A549 (cell line): ENCODE measurements around the gene SLC19A3. TPM values are rescaled to one million over a fixed set of nuclear protein-coding genes. Genes with fewer than 3 reads are reported as not detected.
"Not testable (repeated sequence)": the region's sequence is repeated elsewhere in the genome, so short reads cannot be mapped to it uniquely, and the experiment has no call there.

Experiments used
- ATAC-seq, 2 experiments: fragments of 200-7000 bp in 1 of 2; fragments of >200 bp in 1 of 2; cut with Nextera tagmentation in 1 of 2; cut with Tn5 transposase in 1 of 2; 3 replicates each; pipeline versions ENCODE4 v1.8.0 to v1.9.1; 2018 to 2020; ENCODE audit warnings: mild to moderate bottlenecking in 1 of 2, moderate library complexity in 1 of 2
- CTCF ChIA-PET: fragments of 300-600 bp; sonication (Branson Sonifier 250); formaldehyde crosslinking; extraction: SDS; loops from one replicate; lab custom pipeline; 2021; ENCODE audit warnings: antibody characterized with exemption, inconsistent platforms; lab: Yijun Ruan, JAX
- POLR2A ChIA-PET: fragments of 350-600 bp; formaldehyde crosslinking; extraction: SDS; loops from one replicate; lab custom pipeline; 2021; ENCODE audit warnings: antibody characterized with exemption, inconsistent platforms; lab: Yijun Ruan, JAX
- DNase-seq, 2 experiments: peaks; one replicate each; pipeline versions ENCODE4 v3.0.0 to v3.0.0-alpha.2; 2011 to 2016; ENCODE audit warnings: low read depth in 1 of 2, low spot score in 1 of 2
- FAIRE-seq: peaks from 2 replicates; lab custom pipeline; 2011; peaks lifted over from hg19 to GRCh38; lab: Jason Lieb, UNC
- H3K27ac ChIP-seq, 2 experiments: fragments of >200 bp; sonication (Bioruptor Twin); formaldehyde crosslinking; 3 replicates each; pipeline ENCODE4 v1.5.1; 2016 to 2017
- H3K4me1 ChIP-seq: fragments of >200 bp; sonication (Bioruptor Twin); formaldehyde crosslinking; 3 replicates; pipeline ENCODE4 v1.6.1; 2016
- H3K4me2 ChIP-seq: fragments of >200 bp; sonication (Bioruptor Twin); formaldehyde crosslinking; 3 replicates; pipeline ENCODE4 v1.6.1; 2016
- H3K4me3 ChIP-seq: fragments of >200 bp; sonication (Bioruptor Twin); formaldehyde crosslinking; 3 replicates; pipeline ENCODE4 v1.5.1; 2016
- H3K9me3 ChIP-seq: fragments of >200 bp; sonication (Bioruptor Twin); formaldehyde crosslinking; 3 replicates; pipeline ENCODE4 v1.6.1; 2016
- ATOH8 ChIP-seq: fragments of 250-450 bp; sonication (Bioruptor Pico); IDR thresholded peaks from 2 replicates; pipeline ENCODE4 v1.5.0; 2020; ENCODE audit warnings: low read depth, mild to moderate bottlenecking, moderate library complexity
- BHLHE40 ChIP-seq: IDR thresholded peaks from 2 replicates; pipeline ENCODE4 v1.6.1; 2012; ENCODE audit warnings: low read depth, low read length, inconsistent platforms
- CHD2 ChIP-seq: fragments of 150-350 bp; IDR thresholded peaks from 2 replicates; pipeline ENCODE4 v1.6.1; 2014; ENCODE audit warnings: low read length; ENCODE audit not compliant: partially characterized antibody
- CTCF ChIP-seq: fragments of >200 bp; sonication (Bioruptor Twin); formaldehyde crosslinking; IDR thresholded peaks from 3 replicates; pipeline ENCODE4 v1.5.1; 2016
- EHF ChIP-seq: fragments of 250-450 bp; sonication (Bioruptor Pico); IDR thresholded peaks from 2 replicates; pipeline ENCODE4 v1.5.0; 2020; ENCODE audit warnings: mild to moderate bottlenecking
- FOSL2 ChIP-seq, 2 experiments: fragments of 450-650 bp in 1 of 2; fragments of >200 bp in 1 of 2; sonication (Bioruptor Twin) in 1 of 2; formaldehyde crosslinking; IDR thresholded peaks; 2 replicates each; pipeline versions ENCODE4 v1.5.0 to v1.6.1; 2016 to 2020; ENCODE audit warnings: mild to moderate bottlenecking in 1 of 2, moderate library complexity in 1 of 2
- FOXS1 ChIP-seq: fragments of 250-450 bp; sonication (Bioruptor Pico); IDR thresholded peaks from 2 replicates; pipeline ENCODE4 v1.5.0; 2020; ENCODE audit warnings: mild to moderate bottlenecking, moderate library complexity
- HDAC2 ChIP-seq: fragments of 200-600 bp; sonication (generic); IDR thresholded peaks from 2 replicates; pipeline ENCODE4 v1.6.1; 2016
- HES2 ChIP-seq: fragments of >200 bp; sonication (Bioruptor Twin); formaldehyde crosslinking; IDR thresholded peaks from 2 replicates; pipeline ENCODE4 v1.6.1; 2016
- HEYL ChIP-seq: fragments of 250-450 bp; sonication (Bioruptor Pico); IDR thresholded peaks from 2 replicates; pipeline ENCODE4 v1.8.0; 2021; ENCODE audit warnings: mild to moderate bottlenecking, moderate library complexity
- HOXB13 ChIP-seq: fragments of 250-450 bp; sonication (Bioruptor Pico); IDR thresholded peaks from 2 replicates; pipeline ENCODE4 v1.5.0; 2020; ENCODE audit warnings: low read depth, mild to moderate bottlenecking, moderate library complexity
- JUN ChIP-seq, 2 experiments: fragments of >200 bp; sonication (Bioruptor Twin); formaldehyde crosslinking; IDR thresholded peaks; 2 replicates in 1 of 2; 3 replicates in 1 of 2; pipeline ENCODE4 v1.6.1; 2016 to 2017
- JUNB ChIP-seq: fragments of >200 bp; sonication (Bioruptor Twin); formaldehyde crosslinking; IDR thresholded peaks from 2 replicates; pipeline ENCODE4 v1.6.1; 2016
- KDM1A ChIP-seq: fragments of 200-600 bp; sonication (generic); IDR thresholded peaks from 2 replicates; pipeline ENCODE4 v1.6.1; 2016; ENCODE audit warnings: low read depth, mild to moderate bottlenecking
- MAZ ChIP-seq: fragments of 150-350 bp; IDR thresholded peaks from 2 replicates; pipeline ENCODE4 v1.6.1; 2014; ENCODE audit warnings: antibody characterized with exemption, low read depth, low read length, borderline replicate concordance
- NR3C1 ChIP-seq: fragments of >200 bp; sonication (Bioruptor Twin); formaldehyde crosslinking; IDR thresholded peaks from 3 replicates; pipeline ENCODE4 v1.6.1; 2017
- PHF8 ChIP-seq: fragments of 200-600 bp; sonication (generic); IDR thresholded peaks from 2 replicates; pipeline ENCODE4 v1.6.1; 2016; ENCODE audit warnings: low read depth, mild to moderate bottlenecking, antibody characterized with exemption, moderate library complexity, borderline replicate concordance
- POLR2A ChIP-seq: IDR thresholded peaks from 2 replicates; pipeline ENCODE4 v1.6.1; 2012; ENCODE audit warnings: mild to moderate bottlenecking, low read length
- POLR2AphosphoS2 ChIP-seq: conservative IDR thresholded peaks from 2 replicates; pipeline ENCODE4 v1.6.1; 2012; ENCODE audit warnings: low read length, improper control_type of control experiment, inconsistent platforms
- RCOR1 ChIP-seq: fragments of 150-350 bp; IDR thresholded peaks from 2 replicates; pipeline ENCODE4 v1.6.1; 2014; ENCODE audit warnings: antibody characterized with exemption, low read length, low read depth
- RFX5 ChIP-seq: fragments of 450-650 bp; IDR thresholded peaks from 2 replicates; pipeline ENCODE4 v1.7.1; 2014; ENCODE audit warnings: antibody characterized with exemption, mild to moderate bottlenecking, moderate library complexity
- SMC3 ChIP-seq: fragments of >200 bp; sonication (Bioruptor Twin); formaldehyde crosslinking; IDR thresholded peaks from 3 replicates; pipeline ENCODE4 v1.6.1; 2018; ENCODE audit warnings: inconsistent platforms
- SREBF2 ChIP-seq: fragments of 450-650 bp; IDR thresholded peaks from 2 replicates; pipeline ENCODE4 v1.6.1; 2014; ENCODE audit warnings: mild to moderate bottlenecking, moderate library complexity
- USF2 ChIP-seq: fragments of 450-650 bp; IDR thresholded peaks from 2 replicates; pipeline ENCODE4 v1.6.1; 2014; ENCODE audit warnings: antibody characterized with exemption
- ZSCAN20 ChIP-seq: fragments of 250-450 bp; sonication (Bioruptor Pico); IDR thresholded peaks from 2 replicates; pipeline ENCODE4 v1.8.0; 2022; ENCODE audit warnings: mild to moderate bottlenecking, moderate library complexity
- WGBS: methylation state at CpG from one replicate; pipeline ENCODE4 v1.1.6; 2017; ENCODE audit errors: missing lambda C conversion rate; 5-methylcytosine and 5-hydroxymethylcytosine counted together
- polyA plus RNA-seq, 4 experiments: library from polyadenylated mRNA; depleted of rRNA in 3 of 4; stranded (reverse); fragments of >200 nt; fragmentation: RNase III in 1 of 4; extraction: RNeasy Plus Mini Kit Qiagen cat#74134 plus additional on column Dnase treatment in 1 of 4; gene quantifications; 2 replicates in 3 of 4; 3 replicates in 1 of 4; pipeline ENCODE4 v1.2.3, GENCODE V29; 2011 to 2017

SLC19A3 gene
- polyA plus RNA-seq, 2 of the 4 experiments (the other 2 are of a cell fraction): 2.8 to 7.6 TPM

- FAIRE-seq: no peak
- WGBS: 95% methylated on average over 3 of the region's 3 CpGs
- TF ChIP-seq HES2 (no peak), FOXS1 (CRISPR knock-in tag) (no peak), BHLHE40 (no peak), ZSCAN20 (CRISPR knock-in tag) (no peak), ATOH8 (CRISPR knock-in tag) (no peak), HOXB13 (CRISPR knock-in tag) (no peak), EHF (CRISPR knock-in tag) (no peak), HEYL (CRISPR knock-in tag) (no peak), POLR2AphosphoS2 (no peak), NR3C1 (no peak), USF2 (no peak), JUN (IDR thresholded peaks at IDR 0.05) (no peak), CHD2 (no peak), SMC3 (no peak), POLR2A (no peak), MAZ (no peak), CTCF (no peak), PHF8 (no peak), KDM1A (no peak)
Observed at GRCh38 chr2:227677928-227678327, 39.9 kb downstream of the SLC19A3 start.

GRCh38 chr2:227674485-227674884, 43.3 kb downstream of the SLC19A3 start:
- TF ChIP-seq HEYL (CRISPR knock-in tag): no peak
- TF ChIP-seq RCOR1: no peak
- no peak for TF ChIP-seq POLR2A
- TF ChIP-seq FOSL2 (IDR thresholded peaks at IDR 0.05): no peak
- TF ChIP-seq FOSL2 (CRISPR knock-in tag; IDR thresholded peaks at IDR 0.05): no peak
- no peak for TF ChIP-seq RFX5
- no peak for TF ChIP-seq JUNB
- TF ChIP-seq SREBF2: no peak
- no peak for TF ChIP-seq HDAC2
- TF ChIP-seq ATOH8 (CRISPR knock-in tag): no peak
- no peak overlapping the region for H3K4me3 ChIP-seq
- H3K4me1 ChIP-seq: no peaks in the 10 kb centered on the region
- ATAC-seq: no peak
- no peak for DNase-seq
- ChIA-PET POLR2A (no interaction called here), CTCF (interaction anchor here (1.2 kb wide), 1 partner anchor 9 kb away, joined by 3 read pairs; the partner anchor contains the start of gene SCYGR5)
- FAIRE-seq: no peak
- WGBS: 78% methylated on average over 5 of the region's 5 CpGs
- no peaks in the 10 kb centered on the region for H3K9me3 ChIP-seq
- no peak overlapping the region for H3K27ac ChIP-seq
- no peak overlapping the region for H3K4me2 ChIP-seq

More at GRCh38 chr2:227677928-227678327, 39.9 kb downstream of the SLC19A3 start:
- Histone ChIP-seq H3K4me1 (no peaks in the 10 kb centered on the region), H3K9me3 (no peaks in the 10 kb centered on the region), H3K4me3 (no peak overlapping the region), H3K27ac (no peak overlapping the region), H3K4me2 (no peak overlapping the region)
- DNase-seq (no peak), ATAC-seq (no peak)
- ChIA-PET CTCF (interaction anchor here (0.6 kb wide), 2 partner anchors 20 to 112 kb away, joined by 3 to 4 read pairs; no protein-coding TSS in a partner anchor), POLR2A (no interaction called here)

GRCh38 chr2:227673620-227674019, 44.2 kb downstream of the SLC19A3 start:
- H3K4me3 ChIP-seq, POLR2A ChIA-PET, CTCF ChIA-PET, DNase-seq, H3K9me3 ChIP-seq, H3K27ac ChIP-seq, H3K4me1 ChIP-seq, ATAC-seq, FAIRE-seq, H3K4me2 ChIP-seq: not testable (repeated sequence)
- 69% methylated on average over 5 of the region's 5 CpGs for WGBS
